Suppressor macrophage (primary cell): ENCODE results near the gene RTN4R.
"Not testable (repeated sequence)": the region's sequence is repeated elsewhere in the genome, so short reads cannot be mapped to it uniquely, and the experiment has no call there.

ENCODE experiments used
- DNase-seq, 4 experiments: peaks; one replicate each; pipeline ENCODE4 v3.0.0-alpha.2; 2020 to 2022

RTN4R gene

DNA sequence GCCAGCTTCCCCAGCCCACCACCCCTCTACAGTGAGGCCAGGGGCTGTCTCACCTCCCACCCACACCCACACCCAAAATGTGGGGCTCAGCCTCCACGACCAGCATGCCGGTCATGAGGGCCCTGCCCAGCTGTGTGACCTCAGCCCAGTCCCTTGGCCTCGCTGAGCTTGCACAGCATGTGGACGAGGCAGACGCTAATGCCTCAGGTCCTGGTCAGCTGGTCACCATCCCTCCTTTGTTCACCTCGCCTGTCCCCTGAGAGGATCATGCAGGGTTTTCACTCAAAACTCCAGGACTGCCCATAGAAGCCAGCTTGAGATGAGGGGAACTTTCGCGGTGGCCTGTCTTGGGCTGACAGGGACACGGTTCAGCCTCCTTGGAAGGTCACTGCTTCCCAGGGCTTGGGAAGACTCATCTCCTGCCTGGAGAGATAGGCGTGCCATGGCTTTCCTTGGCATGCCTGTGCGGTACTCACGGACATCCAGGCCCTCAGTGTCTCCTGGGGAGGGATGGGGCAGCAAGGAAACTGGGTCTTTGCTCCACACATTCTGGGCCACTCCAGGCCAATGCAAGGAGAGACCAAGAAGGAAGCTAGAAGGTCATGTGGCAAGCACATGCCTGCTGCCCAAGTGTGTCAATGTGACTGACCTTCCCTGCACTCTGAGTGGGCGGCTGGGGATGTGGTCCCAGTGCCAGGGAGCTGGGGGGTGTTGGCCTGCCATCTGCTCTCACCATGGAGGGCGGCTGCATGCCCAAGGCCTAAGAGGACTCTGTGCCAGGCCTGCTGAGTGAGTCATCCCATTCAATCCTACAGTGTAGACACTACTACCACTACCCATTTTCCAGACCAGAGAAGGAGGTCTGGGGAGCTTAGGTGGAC lies 3.2 kb upstream of the RTN4R start:
- DNase-seq, result peak; percentile 69 to 88 (median 84)

DNA sequence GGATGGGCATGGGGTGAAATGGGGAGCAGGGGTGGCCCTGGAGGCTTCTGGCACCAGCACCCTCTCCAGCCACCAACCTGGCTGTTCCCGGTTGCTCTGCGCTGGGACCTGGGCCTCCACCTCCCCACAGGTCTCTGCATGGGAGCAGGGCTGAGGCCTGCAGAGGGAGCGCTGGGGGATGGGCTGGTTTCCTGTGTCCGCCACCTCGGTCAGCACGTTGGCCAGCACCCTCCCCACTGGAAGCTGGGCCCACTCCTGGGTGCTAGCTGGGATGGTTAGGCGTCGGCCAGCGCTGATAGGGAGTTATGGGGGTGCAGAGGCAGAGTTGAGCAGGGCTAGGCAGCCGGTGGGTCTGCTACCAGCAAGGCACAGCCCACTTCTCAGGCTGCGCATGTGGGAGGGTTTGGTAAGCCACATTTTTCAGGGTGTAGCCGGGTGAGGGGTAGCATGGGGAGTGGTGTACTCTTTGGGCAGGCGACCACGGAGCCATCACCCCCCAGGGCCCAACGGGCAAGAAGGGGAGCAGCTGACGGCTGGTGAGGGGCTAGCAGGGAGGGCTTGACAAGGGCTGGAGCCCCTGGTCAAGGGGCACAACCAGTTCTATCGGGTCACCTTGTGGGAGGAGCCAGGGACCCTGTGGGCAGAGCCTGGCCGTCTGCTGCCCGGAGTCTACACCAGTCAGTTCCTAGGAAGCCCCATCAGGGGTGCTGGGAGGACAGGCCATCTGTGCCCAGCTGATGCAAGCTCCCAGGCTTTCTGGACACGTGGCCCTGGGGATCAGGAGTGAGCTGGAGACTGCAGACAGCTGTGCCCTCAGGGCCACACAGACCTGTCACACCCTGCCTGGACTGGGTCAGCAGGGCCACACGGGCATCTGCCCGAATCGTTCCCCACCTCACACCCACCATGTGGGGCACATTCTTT lies 2.3 kb upstream of the RTN4R start:
- peak in 1 of 4 experiments; percentile 13 for DNase-seq

DNA sequence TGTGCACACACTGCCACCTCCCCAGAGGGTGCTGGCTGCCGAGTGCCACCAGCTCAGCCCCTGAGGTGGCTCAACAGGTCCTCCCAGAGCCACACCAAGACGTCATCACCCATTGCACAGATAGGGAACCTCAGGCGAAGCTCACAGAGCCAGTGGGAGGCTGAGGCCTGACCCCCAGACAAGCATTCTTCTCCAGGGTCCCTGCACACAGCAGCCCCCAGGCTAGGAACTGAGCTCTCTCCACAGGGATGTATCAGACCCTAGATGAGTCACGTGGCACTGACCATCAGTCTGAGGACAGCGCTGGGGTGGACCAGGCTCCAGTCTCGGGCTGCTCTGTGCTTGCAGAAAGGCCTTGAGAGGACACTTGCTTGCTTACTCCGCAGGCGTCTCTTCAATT lies 1.6 kb upstream of the RTN4R start:
- not testable (repeated sequence) for DNase-seq

DNA sequence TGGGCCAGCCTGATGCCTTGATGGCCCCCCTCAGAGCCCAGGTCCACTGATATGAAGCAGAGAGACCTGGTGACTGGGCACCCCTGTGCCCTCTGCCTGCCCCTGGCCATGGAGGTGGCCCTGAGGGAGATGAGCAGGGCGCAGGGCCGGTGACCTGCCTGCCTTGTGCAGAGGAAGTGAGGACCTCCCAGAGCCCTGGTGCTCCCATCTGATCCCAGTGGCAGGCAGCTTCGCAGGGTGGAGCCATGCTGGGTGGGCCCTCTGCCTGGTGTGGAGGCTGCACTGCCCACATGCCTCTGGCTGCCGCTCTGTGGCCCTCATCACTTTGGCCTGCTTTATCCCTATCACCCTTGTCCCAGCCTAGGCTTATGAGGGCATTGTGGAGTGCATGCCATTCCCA lies 1.1 kb upstream of the RTN4R start:
- not testable (repeated sequence) for DNase-seq

DNA sequence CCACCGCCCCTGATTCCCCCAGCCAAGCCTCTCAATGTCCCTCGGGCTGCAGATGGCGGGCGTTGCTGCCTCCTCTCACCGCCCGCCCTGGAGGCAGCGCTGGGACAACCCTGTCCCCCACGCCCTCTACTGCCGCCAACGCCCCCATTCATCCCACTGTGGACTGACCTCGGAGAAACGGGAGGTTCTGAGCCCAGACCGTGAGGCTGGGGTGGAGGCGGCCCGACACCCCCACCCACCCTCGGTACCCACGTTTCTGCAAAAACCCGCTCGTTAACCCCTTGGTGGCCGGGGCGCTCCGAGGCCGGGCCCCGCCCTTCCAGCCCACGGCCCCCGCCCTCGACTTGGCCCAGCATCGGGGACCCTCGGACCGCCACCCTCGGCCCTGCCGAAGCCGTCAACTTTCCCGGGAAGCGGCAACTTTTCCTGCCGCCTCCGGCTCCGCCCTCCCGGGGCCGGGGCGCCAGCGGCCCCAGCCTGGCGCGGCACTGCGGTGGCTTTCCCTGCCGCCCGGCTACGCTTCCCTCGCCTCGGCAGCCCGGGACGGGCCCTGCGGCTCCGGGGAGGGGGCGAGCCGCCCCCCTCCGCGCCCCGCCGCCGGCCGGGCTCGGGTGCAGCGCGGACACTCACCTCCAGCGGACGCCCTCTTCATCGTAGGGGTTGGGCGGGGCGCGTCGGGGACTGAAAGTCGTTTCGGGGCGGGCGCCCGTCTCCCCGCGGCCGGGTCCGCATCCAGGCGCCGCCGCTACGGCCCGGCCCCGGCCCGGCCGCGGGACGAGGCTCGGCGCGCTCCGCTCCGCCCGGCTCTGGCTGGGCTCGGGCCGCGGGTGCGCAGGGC lies 458 bp downstream of the RTN4R start:
- DNase-seq, result peak in 3 of 4 experiments; percentile 7 to 59 (median 12)

DNA sequence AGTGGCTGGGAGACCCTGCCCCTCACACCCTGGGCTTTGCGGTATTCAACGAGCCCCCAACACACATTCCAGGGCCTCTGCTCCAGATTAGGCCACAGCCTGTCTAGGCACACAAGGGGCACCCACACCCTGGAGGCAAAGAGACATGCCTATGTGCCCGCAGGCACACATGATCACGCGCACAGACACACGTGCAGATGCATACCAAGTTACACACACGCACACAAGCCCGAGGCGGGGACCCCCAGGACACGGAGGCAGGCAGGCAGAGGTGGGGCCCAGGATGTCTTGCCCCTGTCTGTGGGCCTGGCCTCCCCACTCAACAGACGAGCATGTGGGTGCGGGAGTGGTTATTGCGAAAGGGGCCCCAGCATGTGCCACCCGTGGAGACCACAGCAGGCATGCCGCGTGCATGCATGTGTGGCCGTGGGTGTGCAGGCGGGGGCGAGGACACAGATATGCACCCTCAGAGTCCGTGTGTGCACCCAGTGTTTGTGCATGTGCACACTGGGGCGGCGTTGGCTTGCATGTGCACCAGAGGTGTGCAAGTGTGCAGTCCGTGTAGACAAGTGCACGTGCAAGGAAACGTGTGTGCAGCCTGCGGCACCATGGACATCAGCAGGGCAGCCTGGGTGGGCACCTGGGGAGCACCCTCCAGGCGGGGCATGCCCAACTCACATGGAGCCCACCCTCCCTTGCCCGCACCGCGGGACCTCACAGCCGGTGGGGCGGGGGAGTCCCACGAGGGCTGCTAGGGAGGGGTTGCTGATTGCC lies 1.3 kb downstream of the RTN4R start:
- DNase-seq, result peak in 3 of 4 experiments; percentile 20 to 42 (median 38)

DNA sequence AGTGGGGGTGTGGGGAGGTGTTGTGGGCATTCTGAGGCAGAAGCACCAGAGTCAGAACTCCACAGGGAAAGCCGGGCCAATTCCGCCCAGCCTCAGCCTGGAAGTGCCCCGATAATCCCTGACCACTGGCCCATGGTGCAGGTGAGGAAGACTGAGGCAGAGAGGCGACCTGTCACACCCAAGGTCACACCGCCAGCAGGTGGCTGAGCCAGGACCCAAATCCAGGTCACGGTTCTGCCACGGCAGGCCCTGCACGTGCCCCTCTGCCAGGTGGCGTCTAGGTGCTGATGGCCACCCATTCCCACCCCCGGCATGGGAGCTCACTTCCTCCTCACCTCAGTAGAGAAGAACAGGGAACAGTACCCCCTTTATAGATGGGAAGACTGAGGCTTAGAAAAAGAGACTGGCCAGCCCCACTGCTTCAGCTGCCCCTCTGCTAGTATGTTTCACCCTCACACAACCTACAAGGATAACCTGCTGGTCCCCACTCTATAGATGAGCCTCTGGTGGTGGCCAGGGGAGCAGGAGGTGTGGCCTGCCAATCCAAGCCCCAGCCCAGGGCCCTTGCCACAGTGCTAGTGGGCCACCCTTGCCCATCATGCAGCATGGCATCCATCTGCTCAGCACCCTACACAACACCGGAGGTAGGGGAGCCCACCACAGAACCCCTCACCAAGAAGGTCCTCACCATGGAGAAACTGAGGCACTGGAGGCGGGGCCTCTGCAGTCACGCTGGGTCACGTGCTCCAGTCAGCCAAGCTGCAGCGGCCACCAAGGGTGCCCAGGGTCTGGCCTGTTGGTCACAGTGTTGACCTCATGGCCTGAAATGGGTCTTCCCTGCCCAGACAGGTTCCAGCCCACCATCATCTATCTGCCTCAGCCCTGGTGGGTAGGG lies 2.1 kb downstream of the RTN4R start:
- DNase-seq, result not testable (repeated sequence)

DNA sequence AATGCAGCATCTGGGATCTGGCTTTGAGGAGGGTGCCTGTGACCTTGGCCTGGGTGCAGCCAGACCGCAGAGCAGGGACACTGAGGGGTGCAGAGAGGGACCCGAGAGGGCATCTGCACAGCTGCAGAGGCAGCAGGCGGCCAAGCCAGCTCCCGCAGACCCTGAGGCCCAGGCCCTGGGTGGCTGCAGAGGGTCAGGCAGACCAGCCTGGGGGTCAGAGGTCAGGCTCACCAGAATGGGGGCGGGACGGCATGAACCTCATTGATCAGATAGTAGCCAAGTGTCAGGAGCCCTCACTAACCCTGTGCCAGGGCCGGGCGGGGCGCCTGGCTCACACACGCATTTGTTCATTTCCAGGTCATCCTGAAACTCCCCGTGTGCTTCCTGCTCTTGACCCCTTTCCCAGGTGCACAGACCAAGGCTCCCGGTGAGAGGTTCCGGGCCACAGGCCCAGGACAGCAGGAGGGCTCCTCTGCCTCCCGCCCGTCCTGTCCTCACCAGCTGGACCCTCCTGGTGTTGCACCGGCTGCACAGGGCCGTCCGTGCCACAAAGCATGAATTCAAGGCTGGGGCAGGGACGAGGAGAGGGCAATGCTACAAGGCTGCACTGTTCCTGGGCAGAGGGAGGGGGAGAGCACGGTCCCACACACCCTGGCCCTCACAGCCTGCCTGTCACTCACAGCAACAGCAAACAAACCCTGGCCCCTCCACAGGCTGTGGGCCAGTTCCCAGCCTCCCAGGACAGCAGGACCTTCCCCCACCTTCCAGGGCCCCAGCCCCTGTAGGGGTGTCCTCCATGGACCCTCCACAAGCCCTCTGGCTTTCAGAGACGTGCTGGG lies 3.3 kb downstream of the RTN4R start:
- no peak for DNase-seq

DNA sequence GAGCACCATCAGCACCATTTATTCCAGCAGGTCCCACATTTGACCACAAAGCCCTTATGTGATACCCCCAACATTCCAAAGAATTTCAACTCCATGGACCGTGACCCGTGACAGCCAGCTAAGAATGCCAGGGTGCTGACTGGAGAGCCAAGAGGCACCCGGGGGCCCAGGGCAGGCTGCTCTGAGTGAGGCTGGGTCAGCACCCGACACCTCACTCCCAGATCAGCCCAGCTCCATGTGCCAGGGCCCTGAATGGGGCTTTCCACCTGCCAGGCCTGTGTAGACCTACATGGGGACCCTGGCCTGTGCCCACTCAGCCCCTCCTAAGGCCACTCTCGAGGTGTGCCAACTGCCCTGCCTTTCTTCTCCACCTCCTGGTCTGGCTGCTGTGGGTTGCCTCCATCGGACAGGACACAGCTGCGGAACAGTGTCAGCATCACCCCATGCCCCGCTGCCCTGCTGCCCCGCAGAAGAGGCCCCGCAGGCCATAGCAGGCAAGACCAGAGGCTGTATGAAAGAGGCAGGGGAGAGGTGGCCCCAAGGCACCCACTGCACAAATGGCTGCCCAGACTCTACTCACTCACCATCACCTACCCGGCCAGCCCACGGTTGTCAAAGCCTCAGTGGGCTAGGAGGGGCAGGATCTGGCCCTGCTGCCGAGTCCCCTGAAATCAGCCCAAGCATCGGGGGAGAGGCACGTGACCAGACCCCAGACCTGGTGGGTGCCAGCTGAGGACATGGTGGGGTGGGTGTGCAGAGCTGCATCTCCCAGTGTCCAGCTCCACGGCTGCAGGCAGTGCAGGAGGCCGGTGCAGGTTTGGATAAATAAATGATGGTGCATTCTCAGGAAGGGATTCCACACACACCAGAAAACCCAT lies 4.5 kb downstream of the RTN4R start:
- DNase-seq, result not testable (repeated sequence)

DNA sequence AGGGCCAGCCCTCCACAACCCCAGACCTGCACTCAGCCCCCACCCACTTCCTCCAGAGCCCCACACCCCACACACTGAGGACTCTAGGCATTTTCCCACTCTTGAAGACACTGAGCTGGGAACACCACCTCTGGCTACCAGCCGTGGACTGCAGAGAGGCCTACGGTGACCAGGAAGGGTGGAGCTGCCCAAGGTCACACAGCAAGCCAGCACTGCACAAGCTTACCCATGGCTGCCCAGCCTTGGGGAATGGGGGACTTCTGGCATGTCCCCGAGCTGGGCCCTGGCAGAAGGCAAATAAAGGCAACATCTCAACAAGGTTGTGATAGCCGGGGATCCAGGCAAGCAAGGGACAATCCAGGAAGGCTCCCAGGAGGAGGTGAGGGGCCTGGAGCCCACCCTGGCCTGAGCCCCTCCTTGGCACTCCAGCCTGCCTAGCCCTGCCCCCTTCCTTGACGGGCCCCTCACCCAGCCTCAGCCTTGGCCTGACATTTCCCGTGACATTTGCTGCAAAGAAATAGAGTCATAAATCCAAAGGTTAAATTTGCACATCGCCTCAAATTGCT lies 5.5 kb downstream of the RTN4R start:
- no peak for DNase-seq

DNA sequence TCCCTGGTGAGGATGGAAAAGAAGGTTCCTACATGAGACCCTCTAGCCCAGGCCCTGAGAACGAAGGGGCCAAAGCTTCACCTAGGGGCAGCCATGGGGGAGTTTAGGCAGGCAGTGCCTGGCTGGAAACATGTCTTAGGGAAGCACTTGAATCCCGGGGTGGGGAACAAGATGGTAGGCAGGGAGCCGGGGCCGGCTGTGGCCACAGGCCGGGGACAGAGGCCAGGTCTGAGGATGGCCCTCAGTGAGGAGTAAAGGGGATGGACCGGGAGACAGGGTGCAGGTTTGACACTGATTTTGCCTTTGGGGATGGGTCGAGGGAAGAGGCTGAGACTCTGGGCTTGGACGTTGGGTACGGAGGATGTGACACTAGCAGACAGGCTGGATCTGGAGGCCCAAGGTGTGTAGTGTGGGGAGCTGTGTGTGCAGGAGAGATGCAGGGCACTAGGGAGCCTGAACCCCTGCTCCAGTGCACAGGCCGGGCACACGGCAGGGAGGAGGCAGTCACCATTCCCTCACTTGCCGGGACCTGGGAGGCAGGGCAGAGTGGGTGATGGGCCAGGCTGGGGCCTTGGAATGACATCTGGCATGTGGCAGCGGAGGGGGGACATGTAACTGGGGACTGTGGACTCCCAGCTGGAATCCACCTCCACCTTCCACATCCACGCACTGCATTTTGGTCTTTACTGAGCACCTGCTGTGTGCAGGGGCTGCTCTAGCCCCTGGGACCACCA lies 6.1 kb downstream of the RTN4R start:
- no peak for DNase-seq

DNA sequence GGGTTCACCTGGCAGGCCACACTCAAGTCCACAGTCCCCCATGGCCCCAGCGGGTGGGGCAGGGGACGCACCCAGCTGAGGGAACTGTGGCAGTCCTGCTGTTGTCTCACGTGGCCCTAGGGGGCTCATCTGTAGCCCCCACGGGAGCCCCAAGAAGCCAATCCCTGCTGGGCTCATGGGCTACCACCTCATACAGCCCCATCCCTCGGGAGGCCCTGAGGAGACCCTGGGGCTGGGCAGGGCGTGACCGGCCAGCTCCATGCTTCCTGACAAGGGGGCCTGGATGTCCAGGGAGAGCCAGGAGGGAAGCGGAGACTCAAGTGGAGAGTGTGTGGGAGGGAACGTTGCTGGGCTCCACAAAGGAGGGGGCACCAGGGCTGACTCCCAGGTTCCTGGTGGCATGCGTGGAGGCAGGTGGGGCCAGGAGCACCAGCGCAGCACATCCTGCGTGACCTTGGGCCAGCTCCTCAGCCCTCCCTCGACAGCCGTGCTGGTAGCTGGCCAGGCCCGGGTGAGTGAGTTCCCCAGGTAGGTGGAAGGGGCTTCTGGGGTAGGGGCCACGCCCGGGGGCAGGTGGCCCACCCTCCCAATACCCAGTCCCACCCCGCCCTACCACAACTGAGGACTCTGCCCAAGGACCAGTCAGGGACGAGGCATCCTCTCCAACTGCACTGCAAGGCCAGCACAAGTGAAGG lies 7.9 kb downstream of the RTN4R start:
- no peak for DNase-seq

DNA sequence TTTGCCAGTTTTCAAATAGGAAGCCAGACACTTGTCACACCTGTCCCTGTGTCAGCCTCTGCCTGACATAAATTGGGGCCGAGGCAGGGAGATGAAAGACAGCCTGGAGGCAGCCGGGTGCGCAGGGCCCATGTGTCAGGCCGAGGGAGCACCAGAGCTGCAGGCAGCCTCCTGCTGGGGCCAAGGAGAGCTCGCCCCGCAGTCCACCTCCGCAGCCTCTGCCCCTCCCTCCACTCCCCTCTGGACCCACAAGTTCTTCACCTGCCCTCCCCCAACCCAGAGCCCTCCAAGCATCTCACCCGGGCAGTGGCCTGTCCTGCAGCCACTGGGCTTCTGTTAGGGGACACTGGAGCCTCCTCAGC lies 8.8 kb downstream of the RTN4R start:
- DNase-seq, result no peak

DNA sequence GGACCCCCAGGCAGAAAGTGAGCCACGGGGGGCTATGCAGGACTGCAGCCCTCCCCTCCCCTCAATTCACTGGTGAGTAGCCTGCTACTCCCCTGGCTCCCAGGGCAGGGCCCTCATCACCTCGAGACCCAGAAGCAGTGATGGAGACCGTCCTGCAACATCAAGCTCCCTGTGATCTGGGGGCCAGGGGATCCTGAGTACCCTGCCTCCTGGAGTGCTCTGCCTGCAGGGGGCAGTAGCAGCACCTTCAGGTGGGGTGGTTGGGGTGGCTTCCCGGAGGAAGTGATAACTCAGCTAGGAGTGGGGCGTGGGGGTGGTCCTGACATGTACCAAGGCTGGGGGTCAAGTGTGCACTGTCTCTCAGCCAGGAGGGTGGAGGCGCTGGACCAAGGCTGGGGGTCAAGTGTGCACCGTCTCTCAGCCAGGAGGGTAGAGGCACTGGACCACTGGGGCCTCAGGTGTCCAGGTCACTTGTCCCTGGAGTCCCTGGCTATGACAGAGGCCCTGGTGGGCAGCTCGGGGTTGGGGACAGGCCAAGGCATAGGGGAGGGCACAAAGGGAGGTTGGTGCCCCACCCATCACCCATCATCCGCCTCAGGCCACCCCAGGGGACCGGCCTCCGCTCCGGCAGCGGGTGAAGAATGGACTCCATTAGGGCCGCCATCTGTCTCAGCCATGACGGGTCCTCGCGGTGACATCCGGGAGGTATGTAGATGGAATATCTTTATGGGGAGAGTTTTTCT lies 9.4 kb downstream of the RTN4R start:
- DNase-seq, result peak in 2 of 4 experiments; percentile 30 to 38

DNA sequence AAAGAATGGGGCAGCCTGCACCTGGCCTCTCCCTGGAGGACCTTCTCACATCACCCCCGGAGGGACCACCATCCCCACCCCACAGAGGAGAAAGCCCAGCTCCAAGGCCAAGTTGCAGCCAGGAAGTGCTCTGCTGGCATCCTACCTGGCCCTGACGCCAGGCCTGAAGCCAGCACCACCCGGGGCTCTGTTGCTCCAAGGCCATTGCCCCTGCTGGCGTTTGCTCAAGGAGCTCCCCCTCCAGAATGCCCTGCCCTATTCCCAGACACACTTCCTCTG lies 10.2 kb downstream of the RTN4R start:
- no peak for DNase-seq
